HEK293 (cell line): ENCODE measurements around the gene NPAS1.

Experiments
- GLI4 ChIP-seq: fragments of 450-650 bp; formaldehyde crosslinking; IDR thresholded peaks from 2 replicates; pipeline ENCODE4 v1.5.1; 2016; ENCODE audit warnings: missing biosample characterization, missing genetic modification characterization
- ZNF23 ChIP-seq: fragments of 450-650 bp; formaldehyde crosslinking; IDR thresholded peaks from 2 replicates; pipeline ENCODE4 v1.5.1; 2016; ENCODE audit warnings: missing biosample characterization, missing genetic modification characterization, borderline replicate concordance
- ZNF274 ChIP-seq, 2 experiments: fragments of 200-500 bp in 1 of 2; fragments of 450-650 bp in 1 of 2; sonication (Bioruptor generic) in 1 of 2; formaldehyde crosslinking in 1 of 2; IDR thresholded peaks; 2 replicates each; pipeline versions ENCODE4 v1.5.1 to v1.6.1; 2014 to 2016; ENCODE audit warnings: borderline replicate concordance in 1 of 2, inconsistent platforms in 1 of 2, low read length in 1 of 2, missing biosample characterization in 1 of 2, missing genetic modification characterization in 1 of 2
- TF ChIP-seq, protein P1 (sequence below): fragments of 450-650 bp; formaldehyde crosslinking; IDR thresholded peaks from 2 replicates; pipeline ENCODE4 v1.5.1; 2016; ENCODE audit warnings: missing biosample characterization, missing genetic modification characterization

DNA sequence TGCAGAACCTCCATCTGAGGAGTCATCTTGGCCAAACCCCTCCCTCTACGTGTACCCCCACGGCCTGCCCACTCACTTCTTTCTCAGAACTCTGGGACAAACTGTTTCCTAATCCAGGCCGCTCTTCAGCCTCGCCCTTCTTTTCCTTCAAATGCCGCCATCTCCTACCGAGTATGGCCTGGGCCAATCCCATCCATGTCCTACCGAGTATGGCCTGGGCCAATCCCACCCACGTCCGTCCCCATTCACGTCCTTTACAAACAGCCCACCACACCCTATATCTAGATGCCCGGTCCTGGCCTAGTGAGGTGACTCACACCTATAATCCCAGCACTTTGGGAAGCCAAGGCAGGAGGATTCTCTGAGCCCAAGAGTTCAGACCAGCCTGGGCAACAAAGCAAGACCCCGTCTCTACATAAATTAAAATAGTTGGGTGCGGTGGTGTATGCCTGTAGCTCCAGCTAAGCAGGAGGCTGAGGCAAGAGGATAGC is 27.7 kb downstream of the NPAS1 start:
- TF ChIP-seq ZNF274 (IDR thresholded peaks at IDR 0.05; ENCODE audit: low read length): no peak
- TF ChIP-seq ZNF274 (tag by site-specific recombination; IDR thresholded peaks at IDR 0.05; ENCODE audit: borderline replicate concordance): no peak
- TF ChIP-seq, protein P1, sequence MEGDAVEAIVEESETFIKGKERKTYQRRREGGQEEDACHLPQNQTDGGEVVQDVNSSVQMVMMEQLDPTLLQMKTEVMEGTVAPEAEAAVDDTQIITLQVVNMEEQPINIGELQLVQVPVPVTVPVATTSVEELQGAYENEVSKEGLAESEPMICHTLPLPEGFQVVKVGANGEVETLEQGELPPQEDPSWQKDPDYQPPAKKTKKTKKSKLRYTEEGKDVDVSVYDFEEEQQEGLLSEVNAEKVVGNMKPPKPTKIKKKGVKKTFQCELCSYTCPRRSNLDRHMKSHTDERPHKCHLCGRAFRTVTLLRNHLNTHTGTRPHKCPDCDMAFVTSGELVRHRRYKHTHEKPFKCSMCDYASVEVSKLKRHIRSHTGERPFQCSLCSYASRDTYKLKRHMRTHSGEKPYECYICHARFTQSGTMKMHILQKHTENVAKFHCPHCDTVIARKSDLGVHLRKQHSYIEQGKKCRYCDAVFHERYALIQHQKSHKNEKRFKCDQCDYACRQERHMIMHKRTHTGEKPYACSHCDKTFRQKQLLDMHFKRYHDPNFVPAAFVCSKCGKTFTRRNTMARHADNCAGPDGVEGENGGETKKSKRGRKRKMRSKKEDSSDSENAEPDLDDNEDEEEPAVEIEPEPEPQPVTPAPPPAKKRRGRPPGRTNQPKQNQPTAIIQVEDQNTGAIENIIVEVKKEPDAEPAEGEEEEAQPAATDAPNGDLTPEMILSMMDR (tag by site-specific recombination): no peak
- no peak for TF ChIP-seq GLI4 (tag by site-specific recombination)
- no peak for TF ChIP-seq ZNF23 (tag by site-specific recombination)
